Activated CD4-positive, CD25-positive, alpha-beta regulatory T cell (primary cell): Measurements from ENCODE around the gene SLX9.
"Not testable (repeated sequence)": the region's sequence is repeated elsewhere in the genome, so short reads cannot be mapped to it uniquely, and the experiment has no call there.

Experiments used
- DNase-seq, 4 experiments: peaks; one replicate each; lab custom pipeline; 2025; lab: John Stamatoyannopoulos, UW

The SLX9 gene

DNA sequence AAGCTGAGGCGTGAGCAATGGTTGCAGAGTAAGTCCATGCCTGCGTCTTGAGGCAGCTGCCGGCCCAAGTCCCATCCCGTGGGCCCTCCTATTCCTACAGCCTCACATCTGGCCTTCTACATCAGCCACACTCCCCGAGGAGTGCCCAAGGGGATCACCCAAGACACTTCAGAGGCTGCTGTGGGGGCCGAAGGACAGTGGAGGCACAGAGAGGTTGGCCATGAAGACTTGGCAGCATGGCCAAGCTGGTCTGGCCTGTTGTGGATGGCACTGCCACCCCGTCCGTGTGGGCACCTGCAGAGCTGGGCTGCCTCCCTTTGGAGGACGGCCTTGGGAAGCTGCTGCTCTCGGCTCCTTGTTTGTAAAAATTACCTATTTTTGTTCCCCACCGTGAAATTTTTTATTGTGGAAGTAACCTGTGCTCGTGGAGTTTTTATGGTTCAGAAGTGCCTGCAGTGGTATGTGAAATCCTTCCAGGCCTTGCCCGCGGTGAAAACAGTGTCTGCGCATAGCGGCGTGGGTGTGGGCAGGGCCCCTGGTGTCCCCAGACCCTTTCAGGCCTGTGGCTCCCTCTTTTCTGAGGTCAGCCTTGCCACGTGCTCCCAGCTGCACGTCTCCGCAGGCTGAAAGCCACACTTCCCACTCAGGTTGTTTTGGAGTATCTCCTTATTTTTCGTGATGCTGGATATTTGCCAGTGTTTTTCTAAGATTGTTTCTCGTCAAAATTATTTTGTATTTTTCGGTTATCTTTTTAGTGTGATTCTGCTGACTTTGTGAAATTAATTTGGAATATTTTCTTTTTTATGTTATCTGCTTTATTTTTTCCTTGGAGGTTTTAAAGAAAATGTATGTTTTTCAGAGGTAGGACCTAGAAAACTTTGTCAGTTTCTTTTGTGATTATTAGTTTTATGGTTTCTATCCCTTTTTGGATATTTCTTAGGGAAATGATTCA lies 20.6 kb downstream of the SLX9 start:
- DNase-seq: no peak

DNA sequence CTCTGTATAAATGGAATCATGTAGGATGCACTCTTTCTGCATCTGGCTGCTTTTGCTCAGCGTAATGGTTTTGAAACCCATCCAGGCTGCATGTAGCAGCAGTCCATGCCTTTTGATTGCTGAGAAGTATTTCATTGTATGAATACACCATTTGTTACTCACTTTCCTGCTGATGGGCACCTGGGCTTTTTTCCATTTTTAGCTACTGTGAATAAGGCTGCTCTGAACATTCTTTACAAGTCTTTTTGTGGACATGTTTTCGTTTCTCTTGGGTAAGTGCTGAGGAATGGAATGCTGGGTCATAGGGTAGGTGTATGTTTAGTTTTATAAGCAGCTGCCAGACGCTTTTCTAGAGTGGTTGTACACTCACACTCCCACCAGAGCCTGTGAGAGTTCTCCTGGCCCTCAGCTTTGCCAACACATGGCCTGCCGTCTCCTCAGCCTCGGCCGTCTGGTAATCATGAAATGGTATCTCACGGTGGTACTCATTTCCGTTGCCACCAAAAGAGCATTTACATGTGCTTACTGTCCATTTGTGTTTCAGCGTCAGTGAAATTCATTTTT lies 22.7 kb downstream of the SLX9 start:
- DNase-seq: no peak

DNA sequence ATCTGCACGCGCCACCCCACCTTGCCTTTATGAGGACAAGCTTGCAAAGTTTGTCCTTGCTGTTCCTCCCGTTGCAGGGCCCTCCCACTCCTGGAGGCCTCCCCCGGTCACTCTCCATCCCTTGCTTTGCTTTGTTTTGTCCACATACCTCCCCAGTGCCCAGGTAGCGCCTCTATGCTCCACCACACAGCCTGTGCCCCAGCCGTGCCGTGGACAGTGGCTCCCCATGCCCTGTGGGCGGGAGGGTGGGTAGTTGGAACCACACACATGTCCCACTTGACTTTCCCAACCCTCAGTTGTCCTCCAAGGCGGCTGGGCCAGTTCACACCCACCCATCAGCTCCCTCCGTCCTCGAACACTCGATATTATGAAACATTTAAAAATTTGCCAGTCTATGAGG lies 24.6 kb downstream of the SLX9 start:
- no peak for DNase-seq

DNA sequence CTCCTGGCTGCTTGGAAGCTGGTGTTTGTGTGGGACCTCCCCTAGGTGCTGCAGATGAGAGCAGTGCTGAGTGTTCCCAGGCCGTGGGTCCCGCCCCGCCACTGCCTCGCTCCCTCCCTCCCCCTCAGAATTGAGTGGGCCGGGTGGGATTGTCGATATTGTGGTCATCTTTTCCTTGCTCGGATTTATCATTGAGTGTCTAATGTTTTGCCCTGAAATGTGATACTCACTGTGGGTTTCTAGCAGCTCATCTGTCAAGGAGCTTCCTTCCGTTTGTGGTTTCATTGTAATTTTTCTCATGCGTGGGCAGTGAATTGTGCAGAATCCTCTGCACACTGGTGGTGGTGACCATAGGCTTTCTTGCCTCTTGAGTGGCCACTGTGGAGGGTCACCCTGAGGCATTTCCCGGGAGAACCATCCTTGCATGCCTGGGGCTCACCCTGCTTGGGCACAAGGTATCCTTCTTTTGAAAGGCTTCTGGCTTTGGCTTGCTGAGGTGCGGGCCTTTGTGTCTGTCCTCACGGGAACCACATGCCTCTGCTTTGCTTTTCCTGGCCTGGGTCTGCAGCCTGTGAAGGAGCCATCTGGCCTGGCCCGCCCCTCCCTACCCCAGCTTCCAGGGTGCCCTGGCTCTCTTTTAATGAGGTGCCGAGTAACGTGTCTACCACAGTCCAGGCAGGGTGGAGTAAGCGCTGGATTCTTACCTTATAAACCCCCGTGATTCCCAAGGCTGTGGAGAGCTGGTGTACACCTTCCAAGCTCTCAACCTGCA lies 25.6 kb downstream of the SLX9 start:
- no peak for DNase-seq

DNA sequence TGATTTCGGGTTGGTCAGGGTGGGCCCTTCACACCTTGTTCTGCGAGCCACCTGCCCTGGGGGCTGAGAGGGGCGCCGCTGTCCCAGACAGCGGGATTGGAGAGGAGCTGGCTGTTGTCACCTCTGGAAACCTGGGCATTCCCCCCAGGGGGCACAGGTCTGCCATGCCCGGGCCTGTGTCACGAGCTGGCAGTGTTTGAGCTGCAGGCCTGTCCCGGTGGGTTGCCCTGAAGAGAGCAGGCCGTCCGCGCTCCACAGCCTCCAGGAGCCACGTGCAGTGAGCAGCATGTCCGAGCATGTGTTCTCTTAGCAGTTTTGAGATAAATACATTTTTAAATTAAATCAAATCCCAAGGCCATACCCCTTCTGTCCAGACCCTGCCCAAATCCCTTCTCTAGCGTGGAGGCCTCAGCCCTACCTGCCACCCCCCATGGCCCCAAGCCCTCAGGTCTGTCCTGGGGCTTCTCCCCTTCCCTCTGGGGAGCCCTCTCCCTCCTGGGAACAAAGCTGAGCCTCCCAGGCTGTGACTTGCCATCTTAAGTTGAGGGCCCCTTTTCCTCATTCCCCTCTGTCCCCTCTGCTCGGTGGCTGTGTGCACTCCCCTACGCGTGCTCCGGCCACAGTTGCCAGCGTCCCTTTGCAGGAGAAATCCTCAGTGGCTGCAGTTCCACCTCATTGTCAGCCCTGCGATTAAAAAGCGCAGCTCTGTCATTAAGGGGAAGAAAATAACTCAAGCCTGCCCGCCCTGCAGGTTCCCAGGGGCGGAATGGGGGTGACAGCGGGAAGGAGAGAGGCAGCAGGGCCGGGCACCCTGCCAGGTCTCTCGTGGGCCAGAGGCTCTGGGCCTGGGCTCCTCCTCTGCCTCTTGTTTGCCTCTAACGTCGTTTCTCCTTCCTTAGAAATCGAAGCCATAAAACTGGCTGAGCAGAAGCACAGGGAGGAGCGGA lies 26.6 kb downstream of the SLX9 start:
- DNase-seq: no peak

DNA sequence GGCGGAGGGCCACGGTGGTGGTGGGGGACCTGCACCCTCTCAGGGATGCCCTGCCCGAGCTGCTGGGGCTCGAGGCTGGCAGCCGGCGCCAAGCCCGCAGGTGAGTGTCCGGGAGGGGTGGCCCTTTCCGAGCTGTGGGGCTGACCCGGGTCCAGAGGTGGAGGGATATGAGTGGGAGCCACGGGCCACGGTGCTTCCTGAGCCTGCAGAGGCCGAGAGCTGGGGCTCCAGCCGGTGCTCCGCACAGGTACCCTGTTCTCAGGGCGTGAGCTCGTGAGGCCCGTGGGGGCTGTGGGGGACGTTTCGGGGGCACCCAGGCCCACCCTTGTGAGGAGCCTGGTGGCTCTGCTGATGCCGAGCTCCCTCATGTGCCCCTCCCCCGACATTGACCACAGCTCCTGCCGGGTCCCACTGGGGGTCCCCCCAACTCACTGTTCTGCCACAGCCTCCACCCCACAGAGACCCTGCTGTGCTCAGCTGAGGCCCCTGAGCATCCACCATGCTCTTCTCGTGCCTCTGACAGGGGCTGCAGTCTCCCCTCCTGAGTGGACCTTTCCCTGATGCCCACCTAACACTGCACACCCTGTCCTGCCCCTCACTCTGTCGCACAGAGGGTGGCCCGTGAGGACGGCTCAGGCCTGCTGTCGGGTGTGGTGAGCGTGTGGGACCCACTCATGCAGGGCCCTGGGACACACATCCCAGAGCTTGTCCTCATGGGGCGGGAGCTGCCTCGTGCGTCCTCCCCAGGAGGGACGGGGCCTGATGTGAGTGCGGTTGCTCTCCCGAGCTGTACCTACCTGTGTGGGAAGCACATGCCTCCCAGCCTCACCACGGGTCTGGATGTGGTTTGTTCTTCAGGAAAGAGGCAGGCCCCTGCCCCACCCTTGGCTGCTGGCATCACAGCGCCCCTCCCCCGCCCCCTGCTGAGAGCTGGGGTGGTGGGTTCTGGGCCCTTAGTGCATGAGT lies 27.5 kb downstream of the SLX9 start:
- no peak for DNase-seq

DNA sequence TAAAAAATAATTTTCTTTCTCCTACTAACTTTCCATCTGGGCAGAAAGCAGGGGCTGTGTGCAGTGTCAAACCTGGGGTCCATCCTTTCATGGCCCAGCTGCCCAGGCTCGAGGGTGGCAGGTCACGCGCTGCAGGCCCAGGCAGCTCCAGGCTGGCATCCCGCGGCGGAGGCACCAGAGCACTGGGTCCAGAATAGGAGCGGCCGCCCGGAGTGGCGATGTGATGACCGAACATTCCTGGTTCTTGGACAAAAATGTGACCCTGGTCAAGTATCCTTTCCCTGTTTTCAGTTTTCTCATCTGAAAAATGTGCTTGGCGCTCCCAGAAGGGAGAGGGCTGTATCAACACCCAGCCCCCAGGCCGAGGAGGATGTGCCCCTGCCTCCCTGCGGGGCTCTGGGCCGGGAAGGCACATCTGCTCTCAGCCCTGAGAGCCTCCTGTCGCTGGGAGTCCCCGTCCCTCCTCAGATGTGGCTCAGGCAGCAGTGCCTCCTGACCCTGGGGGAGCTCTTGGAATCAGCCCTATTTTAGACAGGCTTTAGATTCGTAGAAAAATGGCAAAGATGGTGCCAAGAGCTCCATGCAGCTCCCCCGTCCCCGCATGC lies 29.3 kb downstream of the SLX9 start:
- no peak for DNase-seq

DNA sequence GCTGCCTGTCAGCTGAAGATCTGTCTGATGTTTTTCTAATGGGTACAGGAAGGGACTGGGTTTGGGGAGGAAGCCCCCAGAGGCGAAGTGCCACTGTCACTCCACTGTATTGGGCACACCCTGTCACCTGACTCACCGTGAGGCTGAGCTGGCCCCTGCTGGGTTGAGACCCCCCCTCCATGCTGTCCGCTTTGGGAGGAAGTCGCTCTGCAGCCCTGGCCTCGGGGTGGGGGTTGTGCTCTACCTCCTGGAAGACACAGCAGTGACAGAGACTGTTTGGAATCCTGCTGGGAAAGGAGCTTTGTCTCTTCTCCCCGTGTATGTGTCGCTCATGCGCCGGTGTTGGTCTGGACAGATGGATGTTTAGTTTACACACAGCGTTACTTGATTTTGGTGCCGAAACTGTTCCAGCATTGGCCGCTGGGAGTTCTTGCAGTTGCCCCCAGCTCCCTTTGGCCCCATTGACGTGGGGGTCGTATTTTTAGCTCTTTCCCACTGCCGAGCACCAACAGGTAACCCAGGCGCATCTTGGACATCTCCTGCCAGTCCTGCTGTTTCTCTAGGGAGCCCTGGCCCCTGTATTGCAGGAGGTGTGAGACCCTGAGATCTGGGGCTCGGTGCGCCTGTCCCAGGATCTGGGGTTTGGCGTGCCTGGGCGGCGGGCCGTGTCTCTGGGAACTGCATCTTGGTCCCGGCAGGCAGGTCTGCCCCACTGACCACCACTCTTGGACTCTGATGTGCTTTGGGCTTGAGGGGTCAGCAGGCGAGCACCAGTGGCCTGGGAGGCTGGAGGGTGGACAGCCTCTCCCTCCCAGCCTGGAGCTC lies 30.3 kb downstream of the SLX9 start:
- no peak for DNase-seq

DNA sequence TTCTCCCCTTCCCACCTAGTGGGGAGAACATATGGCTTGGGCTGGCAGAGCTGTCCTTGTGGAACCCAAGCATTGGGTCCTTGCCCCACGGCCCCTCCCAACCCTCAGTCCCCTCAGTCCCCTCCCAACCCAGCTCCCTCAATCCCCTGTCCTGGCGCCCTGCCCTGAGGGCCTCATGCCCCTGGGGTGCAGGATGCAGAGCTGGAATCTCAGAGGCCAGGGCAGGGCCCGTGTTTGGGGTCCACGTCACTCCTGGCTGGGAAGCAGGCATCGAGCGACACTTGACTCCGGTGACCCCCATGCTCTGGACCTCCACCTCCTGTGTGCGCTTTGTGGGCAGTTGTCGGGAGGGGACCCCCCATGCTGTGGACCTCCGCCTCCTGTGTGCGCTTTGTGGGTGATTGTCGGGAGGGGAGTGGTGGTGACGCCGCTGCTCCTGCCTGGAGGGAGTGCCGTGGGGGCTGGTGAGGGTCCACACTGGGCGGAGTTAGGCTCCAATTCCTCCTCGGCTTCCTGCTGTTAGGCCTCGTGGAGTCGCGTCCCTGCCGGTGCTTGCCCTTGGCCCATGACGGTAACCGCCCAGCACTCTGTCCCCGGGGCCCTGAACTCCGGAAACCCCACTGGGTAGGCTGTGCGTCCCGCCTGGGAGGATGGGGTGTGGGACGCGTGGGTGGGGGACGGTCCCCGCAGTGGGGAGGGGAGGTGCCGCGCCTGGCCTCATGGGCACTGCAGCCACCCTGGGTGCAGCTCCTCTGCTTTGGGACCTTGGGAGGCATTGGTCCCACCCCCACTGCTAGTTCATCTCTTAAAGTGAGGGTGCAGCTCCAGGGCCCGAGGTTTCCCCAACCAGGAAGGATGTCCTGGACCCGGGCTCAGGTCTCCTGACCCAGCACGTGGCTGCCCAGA lies 31.2 kb downstream of the SLX9 start:
- DNase-seq: no peak

DNA sequence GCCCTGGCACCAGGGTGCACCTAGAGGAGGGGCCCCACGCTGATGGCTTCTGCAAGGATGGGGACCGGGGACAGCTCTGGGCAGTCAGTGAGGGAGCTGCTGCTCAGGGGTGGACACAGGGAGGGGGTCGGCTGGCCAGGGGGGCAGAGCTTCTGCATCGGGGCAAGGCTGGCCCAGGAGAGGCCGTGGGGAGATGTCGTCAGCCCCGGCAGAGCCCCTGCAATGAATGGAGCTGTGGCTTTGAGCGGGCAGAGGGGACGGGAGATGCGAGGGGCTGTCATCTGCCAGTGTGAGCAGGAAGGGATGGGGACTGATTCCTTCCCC lies 31.8 kb downstream of the SLX9 start:
- no peak for DNase-seq

DNA sequence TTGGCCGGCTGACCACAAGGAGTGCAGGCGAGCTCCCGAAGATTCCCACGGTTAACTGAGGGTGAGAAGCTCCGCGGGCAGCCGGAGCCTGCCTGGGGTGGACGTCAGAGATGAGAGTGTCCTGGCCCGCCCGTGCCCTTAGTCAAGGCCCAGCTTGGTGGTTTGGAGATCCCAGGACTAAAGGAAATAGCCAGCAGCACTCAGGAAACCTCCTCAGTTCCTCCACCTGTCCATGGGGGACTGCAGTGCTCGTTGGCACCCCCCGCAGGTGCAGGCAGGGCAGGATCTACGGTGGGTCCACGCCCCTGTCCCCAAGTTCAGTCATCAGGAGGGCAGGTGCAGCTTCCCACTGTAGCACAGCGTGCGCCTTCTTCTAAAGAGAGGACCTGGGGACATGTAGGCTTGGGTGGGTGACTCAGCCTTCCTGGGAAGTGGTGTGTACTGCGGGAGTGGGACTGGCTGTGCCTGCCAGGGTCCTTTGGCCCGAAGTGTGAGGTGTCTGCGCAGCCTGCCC lies 32.5 kb downstream of the SLX9 start:
- no peak for DNase-seq

DNA sequence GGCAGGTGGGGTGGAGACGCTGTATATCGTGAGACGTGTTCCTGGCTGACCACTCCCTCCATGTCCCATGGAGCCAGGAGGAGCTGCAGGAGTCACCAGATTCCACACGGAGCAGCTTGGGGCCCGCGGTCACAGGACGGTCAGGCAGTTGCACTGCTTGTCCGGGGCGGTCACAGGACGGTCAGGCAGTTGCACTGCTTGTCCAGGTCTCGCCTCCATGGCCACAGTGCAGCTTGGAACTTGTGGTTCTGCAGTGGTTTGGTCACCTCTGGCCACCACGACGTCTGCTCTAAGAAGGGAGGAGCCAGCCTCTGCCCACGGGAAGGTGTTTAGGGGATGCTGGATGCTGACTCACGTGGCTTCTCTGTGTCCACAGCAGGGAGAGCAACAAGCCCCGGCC lies 33.0 kb downstream of the SLX9 start:
- no peak for DNase-seq

DNA sequence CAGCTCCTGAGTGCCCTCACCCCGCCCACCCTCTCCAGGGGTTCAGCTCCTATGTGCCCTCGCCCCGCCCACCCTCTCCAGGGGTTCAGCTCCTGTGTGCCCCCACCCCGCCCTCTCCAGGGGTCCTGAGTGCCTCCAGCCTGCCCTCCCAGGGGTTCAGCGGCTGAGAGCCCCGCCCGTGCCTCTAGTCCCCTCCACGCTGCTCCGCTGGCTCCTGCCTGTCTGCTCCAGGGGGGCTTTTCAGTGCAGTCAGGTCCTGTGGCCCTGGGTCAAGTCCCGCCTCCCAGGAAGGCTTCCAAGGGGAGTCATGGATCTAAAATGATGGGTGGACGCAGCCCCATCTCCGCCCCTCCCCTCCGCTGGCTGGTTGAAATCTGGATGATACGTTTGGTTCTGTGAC lies 33.8 kb downstream of the SLX9 start:
- DNase-seq: no peak

DNA sequence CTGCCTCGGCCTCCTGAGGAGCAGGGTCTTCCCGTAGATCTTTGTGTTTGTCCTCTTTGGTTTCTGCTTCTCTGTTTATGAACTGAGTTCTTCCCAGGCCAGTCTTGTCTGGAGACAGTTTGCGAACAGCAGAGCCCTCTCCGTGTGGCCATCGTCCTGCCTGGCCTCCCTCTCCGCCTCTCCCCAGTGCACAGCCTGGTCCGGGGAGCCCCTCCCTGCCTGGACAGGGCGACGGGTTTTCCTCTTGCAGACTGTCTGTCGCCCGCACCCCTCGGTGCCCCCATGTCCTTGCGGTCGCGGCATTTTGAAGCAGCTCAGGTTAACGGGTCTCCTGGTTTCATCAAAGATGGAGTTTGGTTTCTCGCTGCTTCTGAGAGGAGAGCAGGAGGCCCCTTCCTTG lies 34.8 kb downstream of the SLX9 start:
- no peak for DNase-seq

DNA sequence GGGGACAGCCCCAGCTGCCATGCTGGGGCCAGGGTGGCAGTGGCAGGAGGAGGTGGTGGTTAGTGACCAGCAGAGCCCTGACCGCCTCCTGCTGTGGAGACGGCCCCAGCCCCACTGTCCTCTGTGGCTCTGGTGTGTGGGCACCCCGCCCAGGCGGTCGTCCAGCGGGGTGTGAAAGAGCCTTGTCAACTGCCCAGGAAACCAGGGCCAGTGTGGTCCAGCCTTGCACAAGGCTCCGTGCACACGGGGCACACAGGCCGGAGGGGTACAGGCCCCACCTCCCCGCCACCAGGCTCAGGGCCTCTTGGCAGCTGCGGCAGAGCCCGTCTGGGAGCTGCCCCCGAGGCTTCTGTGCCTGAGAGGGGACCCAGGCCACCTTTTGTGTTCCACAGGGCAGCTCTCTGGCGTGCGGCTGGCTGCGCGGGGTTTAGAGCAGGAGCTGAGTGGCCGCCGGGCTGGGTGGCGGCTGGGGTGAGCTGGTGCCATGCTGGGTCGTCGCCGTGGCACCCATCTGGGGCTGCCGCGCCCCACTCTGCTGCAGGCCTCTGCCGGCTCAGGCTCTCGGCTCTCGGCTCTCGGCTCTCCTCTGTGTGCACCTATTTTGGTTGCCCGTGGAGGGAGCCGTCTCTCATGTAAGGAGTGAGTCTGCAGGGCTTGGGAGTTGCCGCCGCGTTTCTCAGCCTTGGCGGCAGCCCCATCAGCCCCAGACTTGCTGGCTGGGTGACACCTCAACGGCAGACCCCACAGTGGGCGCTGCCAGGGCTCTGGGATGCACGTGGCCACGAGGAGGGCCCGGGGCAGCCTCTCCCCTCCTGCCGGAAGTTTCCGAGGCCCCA lies 36.1 kb downstream of the SLX9 start:
- DNase-seq: no peak

DNA sequence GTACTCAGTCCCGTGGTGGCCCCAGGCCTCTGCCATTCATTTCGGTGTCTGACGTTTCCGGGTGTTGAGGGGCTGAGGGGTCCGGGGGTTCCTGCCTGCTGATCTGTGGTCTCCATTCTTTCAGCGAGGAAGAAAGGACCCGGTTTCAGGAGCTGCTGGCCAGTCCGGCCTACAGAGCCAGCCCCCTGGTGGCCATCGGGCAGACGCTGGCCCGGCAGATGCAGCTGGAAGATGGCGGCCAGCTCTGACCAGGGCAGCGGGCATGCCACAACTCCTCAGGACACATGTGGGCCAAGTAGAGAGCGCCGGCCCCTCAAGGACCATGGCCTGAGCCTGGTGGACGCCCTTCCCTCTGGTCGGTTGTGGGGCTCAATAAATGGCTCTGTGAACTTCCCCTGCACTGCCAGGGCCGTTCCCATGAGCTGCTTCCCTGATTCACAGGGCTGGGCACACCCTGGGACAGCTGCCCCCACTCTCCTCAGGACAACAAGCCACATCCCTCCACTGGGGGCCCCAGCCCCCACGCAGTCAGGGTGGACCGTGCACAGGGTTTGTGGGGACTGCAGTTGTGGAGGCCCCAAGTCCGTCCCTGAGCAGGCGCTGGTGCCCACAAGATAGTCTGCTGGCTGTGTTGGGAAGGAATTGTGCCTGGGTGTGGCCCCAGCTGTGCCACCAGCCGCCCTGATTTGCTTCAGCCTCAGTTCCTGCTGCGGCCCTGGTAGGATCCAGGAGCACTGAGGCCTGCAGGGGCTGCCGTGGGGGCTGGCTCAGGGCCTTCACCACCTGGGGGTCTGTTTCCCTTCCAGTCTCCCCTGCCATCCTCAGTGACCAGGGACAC lies 36.9 kb downstream of the SLX9 start:
- not testable (repeated sequence) for DNase-seq
